GM19035 (cell line): ENCODE results near the gene TTYH2.

Source experiments
- ATAC-seq: cut with Tn5 transposase; IDR thresholded peaks from one replicate; pipeline ENCODE4 v1.9.1; 2021; ENCODE audit not compliant: unreplicated experiment

TTYH2 gene

DNA sequence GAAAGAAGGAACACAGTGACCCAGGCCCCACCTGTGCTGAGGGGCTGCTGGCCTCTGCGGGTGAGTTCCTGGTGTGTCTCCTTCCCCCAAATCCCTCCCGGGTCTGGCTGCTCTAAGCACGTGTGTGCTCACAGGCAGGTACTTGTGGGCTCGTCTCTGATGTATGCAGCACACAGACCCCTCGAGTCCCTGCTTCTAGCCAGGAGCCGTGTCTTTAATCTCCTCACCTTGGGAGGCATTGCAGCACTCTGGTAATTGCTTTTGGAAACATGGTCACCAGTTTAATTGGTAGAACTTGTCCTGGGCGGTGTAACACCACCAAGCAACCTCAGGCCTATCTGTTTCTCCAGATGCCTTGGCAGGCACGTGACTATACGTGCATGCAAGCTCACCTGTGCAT, 18.7 kb upstream of the TTYH2 start:
- ATAC-seq = no peak

DNA sequence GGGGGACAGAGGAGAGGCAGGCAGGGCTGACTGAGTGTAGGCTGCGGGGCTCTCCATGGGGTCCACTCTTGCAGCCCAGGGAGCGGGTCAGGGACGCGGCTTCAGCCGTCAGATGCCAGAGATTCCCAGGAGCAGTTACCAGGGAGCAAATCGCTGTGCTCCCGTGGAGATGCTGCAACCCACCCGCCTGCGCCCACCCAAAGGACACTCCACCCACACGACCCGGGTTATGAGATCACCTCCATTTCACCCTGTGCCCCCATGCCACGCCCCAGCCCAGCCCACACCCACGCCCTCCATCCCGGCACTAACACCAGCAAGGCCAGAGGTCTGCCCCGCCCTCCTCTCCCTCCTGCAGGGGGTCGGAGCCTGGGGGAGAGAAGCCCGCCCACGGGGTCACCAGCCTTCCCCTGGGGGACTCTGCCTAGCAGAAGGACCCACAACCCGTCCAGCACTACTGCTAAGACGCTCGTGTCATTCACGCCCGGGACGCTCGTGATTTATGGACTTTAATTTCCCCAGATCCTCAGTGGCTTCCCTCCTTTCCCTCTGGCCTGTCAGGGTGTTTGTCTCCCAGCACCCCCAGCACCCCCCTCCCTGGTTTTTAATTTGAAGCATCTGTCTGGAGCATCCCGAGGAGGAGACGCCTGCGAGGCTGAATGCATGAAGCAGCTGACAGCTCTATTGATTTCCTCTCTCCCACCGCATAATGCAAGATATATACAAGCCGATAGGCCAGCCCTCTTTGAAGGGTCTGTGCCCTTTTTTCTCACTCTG, 16.6 kb upstream of the TTYH2 start:
- no peak for ATAC-seq

GRCh38 chr17:74197801-74198200, 15.6 kb upstream of the TTYH2 start:
- ATAC-seq = no peak

GRCh38 chr17:74198694-74199093, 14.7 kb upstream of the TTYH2 start:
- ATAC-seq = no peak

DNA sequence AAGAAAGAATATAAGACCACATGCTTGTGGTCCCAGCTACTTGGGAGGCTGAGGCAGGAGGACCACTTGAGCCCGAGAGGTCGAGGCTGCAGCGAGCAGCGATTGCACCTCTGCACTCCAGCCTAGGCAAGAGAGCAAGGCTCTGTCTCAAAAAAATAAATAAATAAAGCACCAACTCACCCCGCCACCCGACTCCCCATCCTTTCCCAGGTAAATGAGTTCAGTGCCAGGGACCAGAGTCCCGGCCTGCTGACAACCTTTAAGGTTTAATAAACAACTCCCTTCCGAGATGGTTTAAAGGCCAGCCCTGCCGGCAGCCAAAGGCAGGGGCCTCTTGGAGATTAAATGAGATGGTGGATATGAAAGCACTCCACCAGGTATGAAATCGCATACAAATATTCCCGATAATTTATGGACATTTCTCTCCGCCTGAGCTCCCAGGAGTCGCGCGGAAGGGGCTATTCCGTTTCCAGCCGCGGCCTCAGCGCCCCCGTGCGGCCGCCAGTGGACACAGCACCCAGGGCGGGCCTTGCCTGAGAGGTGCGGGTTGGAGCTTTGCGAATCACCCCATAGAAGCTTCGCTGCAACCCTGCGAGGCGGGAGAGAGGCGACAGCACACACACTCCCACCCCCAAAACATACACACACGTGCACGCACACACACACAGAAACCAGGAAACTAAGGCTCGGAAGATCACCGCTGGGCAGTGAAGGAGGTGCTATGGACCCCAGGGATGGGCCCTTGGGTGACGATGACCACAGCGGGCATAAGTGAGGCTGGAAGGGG, 13.9 kb upstream of the TTYH2 start:
- ATAC-seq = no peak

GRCh38 chr17:74200112-74200511, 13.3 kb upstream of the TTYH2 start:
- no peak for ATAC-seq

- no peak for ATAC-seq
These were observed 12.1 kb upstream of the TTYH2 start for GRCh38 chr17:74201250-74201649.

DNA sequence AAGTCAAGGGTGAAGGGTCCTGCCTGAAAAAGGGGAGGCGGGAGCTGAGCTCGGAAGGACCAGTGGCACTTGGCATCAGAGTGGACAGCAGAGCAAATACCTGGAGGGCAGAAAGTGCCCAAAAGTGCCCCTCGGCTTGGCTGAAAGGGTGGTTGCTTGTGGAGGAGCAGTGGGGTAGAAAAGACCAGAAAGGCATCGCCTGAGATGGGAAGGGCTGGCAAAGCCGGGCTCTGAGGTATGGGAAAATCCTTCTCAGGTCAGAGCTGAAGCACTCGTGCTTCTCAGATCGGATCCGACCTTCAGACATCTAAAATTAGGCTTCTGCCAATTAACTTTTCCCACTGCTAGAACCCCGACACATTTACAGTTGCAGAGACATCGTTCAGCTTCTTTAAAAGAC, 11.4 kb upstream of the TTYH2 start:
- no peak for ATAC-seq

GRCh38 chr17:74202938-74203337, 10.4 kb upstream of the TTYH2 start:
- ATAC-seq = no peak

DNA sequence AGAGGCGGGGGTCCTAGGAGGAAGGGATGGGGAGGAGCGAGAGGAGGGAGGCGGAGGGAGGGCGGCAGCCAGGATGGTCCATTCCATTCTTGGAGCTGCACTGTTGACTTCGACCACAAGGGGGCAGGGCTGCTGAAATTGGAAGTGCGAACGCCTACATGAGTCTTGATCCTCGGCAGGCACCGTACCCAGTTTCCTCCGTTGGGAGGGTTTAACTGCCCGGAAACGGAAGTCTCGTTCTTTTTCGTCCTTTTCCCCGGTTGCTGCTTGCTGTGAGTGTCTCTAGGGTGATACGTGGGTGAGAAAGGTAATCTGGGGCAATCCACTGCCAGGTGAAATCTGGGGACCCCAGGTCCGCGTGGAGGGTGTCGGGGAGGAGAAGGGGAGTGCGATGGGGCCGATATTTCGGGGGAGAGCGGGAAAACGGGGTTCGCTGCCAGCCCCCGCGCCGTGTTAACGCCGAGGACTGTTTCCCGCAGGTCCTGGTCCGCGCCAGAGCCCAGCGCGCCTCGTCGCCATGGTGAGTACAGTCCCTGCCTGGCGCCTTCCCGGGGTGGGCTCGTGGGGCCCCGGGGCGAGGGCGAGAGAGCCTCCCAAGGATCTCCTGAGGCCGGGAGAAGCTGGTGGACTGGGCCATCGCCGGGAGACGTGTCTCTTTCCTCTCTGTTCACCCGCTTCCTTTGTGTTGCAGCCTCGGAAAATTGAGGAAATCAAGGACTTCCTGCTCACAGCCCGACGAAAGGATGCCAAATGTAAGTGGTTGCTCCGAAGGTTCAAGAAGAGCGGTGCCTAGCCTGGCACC, 9.7 kb upstream of the TTYH2 start, which contains the start of gene RPL38:
RPL38 (plus strand) TSS at position 240 of the 802 bp plus-strand sequence; CDS start at position 518, 278 bp downstream.
- ATAC-seq = peak; percentile 81

- ATAC-seq = no peak
These were observed 8.9 kb upstream of the TTYH2 start for GRCh38 chr17:74204474-74204873.

- no peak for ATAC-seq
These were observed 8.1 kb upstream of the TTYH2 start for GRCh38 chr17:74205274-74205673.

DNA sequence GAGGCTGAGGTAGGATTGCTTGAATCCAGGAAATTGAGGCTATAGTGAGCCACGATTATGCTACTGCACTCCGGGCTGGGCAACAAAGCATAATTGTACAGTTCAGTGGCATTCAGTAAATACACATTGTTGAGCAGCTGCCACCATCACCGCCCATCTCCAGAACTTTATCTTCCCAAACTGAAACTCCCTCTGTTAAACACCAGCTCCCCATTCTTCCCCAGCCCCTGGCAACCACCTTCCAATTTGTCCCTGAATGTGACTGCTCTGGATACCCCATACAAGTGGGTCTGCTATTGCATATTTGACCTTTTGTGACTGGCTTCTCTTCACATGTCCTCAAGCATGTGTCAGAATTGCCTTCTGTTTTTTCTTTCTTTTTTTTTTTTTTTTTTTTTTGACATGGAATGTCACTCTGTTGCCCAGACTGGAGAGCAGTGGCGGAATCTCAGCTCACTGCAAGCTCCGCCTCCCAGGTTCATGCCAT, 7.0 kb upstream of the TTYH2 start:
- no peak for ATAC-seq

DNA sequence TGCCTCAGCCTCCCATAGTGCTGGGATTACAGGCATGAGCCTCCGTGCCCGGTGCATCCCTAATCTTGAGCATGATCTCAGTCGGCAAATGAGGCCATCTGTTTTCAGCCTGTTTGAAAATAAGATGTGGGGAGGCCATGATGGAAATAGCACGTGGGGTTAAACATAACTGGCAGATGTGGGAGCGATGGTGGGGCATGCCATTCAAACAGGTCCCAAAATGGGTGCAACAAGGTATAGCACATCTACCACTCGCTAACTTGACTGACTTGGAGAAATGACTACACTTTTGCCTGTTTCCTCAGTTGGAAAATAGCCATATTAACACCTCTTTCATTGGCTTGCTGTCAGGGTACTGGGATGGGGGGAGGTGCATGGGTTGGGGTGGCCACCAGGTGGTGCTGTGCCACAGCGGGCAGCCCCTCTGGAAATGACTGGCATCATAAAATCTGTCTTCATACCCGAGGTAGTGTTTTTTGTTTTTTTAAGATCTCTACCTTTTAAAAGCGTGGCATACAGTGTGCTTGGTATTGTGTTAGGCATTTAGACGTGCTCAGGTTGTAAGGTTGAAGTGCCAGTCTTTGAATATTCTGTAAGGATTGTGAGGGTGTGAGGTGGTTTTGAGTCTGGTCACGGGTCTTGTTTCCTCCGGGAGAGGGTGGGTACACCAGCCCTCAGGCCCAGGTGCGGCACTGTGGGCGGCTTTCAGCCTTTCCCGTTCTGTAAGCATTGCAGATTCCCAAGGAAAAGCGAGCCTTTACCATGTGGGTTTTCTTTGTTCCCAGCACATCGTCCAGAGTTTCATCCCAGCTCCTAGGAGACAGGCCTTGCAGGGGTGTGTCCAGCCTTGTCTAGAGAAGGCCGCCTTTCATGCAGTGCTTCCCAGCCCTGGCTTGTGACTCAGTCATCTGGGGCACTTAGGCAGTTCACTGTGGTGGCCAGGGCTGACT, 2.9 kb upstream of the TTYH2 start:
- peak; percentile 35 for ATAC-seq

- no peak for ATAC-seq
These were observed 2.0 kb upstream of the TTYH2 start for GRCh38 chr17:74211141-74211911.

DNA sequence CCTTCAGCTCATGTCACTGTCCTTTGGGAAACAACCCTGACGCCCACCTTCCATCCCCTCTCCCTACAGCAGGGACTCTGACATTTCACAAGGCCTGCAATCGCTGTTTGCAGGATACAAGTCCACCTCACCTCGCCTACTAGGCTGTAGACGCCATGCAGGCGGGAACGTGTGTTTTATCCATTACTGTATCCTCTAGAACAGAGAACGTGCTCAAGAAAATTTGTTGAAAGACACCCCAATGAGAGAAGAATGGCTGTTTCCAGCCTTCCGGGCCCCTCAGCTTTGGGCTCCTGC, 1.5 kb upstream of the TTYH2 start:
- no peak for ATAC-seq

GRCh38 chr17:74212209-74212912, 1.0 kb upstream of the TTYH2 start:
- ATAC-seq = no peak

GRCh38 chr17:74213861-74214391, 555 bp downstream of the TTYH2 start:
- ATAC-seq = no peak
